NB4 (cell line): ENCODE measurements around the gene SLC16A9.

Source experiments
- POLR2A ChIP-seq: IDR thresholded peaks from 2 replicates; pipeline ENCODE4 v1.6.1; 2011; ENCODE audit warnings: mild to moderate bottlenecking; ENCODE audit not compliant: insufficient read length; ENCODE audit errors: extremely low read depth
- TF ChIP-seq, protein P1 (sequence below): IDR thresholded peaks from one replicate; pipeline ENCODE4 v1.5.1; 2012; ENCODE audit warnings: low read depth, low read length
- TF ChIP-seq, protein P2 (sequence below): IDR thresholded peaks from 2 replicates; pipeline ENCODE4 v1.6.1; 2011; ENCODE audit warnings: low read depth, low read length

DNA sequence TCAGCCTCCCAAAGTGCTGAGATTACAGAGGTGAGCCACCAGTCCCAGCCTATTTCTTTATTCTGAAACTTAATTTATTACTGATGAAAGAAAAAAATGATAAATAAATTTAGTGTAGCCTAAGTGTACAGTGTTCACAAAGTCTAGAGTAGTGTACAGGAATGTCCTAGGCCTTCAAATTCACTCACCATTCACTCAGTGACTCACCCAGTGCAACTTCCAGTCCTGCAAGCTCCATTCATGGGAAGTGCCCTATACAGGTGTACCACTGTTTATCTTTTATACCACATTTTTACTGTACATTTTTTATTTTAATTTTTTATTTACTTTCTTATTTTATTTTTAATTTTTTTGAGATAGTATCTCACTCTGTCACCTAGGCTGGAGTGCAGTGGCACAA lies 31.4 kb upstream of the SLC16A9 start:
- TF ChIP-seq, protein P1, sequence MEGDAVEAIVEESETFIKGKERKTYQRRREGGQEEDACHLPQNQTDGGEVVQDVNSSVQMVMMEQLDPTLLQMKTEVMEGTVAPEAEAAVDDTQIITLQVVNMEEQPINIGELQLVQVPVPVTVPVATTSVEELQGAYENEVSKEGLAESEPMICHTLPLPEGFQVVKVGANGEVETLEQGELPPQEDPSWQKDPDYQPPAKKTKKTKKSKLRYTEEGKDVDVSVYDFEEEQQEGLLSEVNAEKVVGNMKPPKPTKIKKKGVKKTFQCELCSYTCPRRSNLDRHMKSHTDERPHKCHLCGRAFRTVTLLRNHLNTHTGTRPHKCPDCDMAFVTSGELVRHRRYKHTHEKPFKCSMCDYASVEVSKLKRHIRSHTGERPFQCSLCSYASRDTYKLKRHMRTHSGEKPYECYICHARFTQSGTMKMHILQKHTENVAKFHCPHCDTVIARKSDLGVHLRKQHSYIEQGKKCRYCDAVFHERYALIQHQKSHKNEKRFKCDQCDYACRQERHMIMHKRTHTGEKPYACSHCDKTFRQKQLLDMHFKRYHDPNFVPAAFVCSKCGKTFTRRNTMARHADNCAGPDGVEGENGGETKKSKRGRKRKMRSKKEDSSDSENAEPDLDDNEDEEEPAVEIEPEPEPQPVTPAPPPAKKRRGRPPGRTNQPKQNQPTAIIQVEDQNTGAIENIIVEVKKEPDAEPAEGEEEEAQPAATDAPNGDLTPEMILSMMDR: no peak
- TF ChIP-seq, protein P2, sequence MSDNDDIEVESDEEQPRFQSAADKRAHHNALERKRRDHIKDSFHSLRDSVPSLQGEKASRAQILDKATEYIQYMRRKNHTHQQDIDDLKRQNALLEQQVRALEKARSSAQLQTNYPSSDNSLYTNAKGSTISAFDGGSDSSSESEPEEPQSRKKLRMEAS: no peak
- no peak for TF ChIP-seq POLR2A
